ENCODE results near the gene CLEC20A.
"Not testable (repeated sequence)": the region's sequence is repeated elsewhere in the genome, so short reads cannot be mapped to it uniquely, and the experiment has no call there.

CLEC20A gene

GRCh38 chr1:178528953-178529335 lies 32.2 kb upstream of the CLEC20A start:
- no peak for FAIRE-seq

GRCh38 chr1:178528228-178528952 lies 31.6 kb upstream of the CLEC20A start:
- FAIRE-seq, result no peak

GRCh38 chr1:178527117-178527516 lies 30.4 kb upstream of the CLEC20A start:
- no peak for FAIRE-seq

DNA sequence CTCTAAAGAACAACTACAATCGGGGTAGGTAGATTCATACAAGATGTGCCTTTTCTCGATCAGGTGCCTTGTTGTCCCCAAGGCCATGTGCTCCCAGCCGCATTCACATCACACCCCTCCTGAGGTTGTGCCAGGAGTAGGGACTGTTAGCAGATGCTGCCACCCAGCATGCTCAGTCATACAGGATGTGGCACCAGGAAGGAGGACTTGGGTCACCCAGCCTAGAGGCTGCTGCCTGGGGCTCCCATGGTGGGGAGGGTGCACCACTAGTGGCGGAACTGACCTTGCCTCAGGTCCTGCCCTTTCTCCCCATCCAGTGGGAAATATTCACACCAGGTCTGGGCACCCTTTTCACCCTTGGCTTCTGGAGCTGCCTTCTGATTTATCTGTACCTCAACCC lies 24.5 kb upstream of the CLEC20A start:
- FAIRE-seq, result no peak

- no peak for FAIRE-seq
Observed at GRCh38 chr1:178520803-178521202, 24.0 kb upstream of the CLEC20A start.

DNA sequence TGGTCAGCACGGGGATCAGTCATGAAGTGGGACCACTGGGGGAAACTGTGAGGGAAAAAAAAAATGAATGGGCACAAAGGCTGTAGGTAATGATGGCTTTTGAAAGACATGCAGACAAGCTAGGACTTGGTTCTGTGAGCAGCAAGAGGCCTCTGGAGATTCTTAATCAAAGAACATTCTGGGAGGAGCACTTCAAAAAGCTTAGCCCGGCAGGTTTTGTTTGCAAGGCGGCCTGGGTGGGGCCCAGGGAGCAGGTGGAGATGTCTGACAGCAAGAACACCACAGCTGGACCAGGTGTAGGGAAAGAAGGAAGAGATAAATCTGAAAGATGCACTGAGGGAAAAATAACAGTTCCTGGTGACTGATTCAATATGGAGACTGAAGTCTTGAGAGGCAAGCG lies 22.1 kb upstream of the CLEC20A start:
- FAIRE-seq, result no peak

- no peak for FAIRE-seq
Observed at GRCh38 chr1:178516110-178516509, 19.3 kb upstream of the CLEC20A start.

DNA sequence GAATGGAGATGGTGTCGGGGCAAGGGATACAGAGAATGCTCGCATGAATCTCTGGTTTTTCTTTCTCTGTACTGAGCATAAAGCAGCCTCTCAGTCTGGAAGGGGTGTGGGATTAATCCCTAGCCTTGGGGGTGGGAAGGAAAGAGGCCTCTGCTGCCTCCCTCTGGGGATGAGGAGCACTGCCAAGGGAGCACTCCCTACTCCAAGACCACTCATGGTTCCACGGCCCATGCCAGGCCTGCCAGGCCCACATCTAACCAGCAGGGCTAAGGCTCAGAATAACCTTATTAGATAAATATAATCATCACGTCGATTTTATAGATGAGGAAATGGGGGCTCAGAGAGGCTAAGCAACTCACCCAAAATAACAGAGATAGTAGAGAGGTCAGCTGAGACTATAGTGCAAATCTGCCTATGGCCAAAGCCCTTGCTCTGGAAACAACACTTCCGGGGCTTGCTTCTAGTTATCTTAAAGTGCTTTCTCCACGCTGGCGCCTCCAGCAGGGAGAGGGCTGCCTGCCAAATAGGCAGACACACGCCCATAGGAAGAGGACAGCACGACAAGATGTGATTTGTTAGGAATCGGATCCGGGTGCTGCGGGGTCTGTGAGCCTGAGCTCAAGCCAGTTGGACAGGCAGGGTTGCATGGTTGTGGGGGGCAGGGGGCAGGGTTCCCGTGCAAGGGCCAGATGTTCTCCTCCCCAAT lies 16.7 kb upstream of the CLEC20A start:
- FAIRE-seq, result no peak

DNA sequence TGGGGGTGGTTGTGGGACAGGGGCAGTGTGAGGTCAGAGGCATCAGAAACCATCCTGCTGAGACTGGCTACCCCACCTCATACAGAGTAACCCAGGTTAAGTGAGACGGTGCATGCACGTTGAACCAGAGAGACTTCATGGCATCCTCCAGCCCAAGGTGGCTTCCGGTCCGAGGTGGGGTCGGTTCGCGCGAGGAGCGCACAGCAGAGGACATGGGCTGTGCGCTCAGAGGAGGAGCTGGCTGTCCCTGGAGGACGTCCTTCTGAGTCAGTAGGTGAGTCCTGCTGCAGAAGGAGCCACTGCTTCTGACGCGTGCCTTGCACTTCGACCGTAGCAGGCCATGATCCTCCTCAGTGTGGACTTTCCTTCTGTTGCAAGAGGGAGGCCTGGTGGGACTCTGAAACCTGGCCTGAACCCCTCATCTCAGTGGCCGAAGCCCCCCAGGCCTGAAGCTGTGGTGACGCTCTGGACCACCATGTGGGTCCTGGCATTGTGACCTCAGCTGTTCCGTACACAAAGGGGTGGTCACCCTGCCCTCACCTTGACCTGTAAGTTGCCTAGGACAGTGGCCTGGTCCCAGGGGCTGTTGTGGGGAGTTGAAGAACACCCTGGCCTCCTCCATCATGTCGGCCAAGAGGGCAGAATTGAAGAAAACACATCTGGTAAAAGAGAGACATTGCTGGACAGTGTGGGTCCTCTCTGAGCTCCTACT lies 16.0 kb upstream of the CLEC20A start, which contains the start of gene TEX35:
TSS of gene TEX35 (plus strand) at position 544 of the 712 bp plus-strand sequence. CDS start at position 624, 80 bp downstream.
- no peak for FAIRE-seq

DNA sequence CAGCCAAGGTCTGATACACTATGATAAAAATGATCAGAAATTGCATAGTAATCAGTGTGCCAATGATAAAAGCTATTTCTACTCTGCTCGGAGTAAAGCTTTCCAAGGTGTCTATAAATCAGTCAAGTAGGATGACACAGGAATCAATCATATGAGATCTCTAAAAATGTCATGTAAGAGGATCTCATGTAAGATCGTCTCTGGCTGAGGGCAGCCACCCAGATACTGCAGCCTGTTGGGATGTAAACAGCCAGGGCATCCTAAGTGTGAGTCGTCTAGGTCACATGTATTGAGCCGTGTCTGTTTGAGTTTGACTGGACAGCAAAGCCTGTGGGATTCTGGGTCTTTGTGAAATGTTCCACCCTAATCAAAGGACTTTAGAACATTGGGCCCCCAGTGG lies 13.4 kb upstream of the CLEC20A start:
- no peak for FAIRE-seq

DNA sequence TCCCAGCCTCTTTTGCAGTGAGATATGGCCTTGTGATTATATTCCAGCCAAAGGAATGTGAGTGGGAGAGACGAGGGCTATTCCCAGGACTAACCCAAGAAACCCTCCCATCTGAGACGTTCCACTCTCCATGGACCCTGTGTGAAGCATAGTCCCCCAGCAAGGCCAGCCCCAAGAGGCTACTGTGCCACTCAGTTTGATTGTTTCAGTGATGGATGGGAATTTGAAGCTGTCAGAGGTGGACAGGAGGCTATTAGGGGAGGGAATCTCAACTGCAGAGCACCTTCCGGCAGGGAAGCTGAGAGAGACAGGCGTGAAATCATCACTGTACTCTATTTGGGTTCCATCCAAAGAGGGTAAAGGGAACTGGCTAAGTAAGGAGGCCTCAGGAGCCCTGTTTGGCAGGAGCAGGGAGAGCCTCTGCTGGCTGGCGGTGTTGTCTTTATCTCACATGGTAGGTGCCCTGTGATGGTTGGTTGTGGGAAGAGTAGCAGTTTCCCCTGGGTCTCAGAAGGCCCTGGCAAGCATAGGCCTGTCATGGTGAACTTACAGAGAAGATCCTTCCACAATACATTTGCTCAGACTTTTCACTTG lies 12.7 kb upstream of the CLEC20A start:
- no peak for FAIRE-seq

DNA sequence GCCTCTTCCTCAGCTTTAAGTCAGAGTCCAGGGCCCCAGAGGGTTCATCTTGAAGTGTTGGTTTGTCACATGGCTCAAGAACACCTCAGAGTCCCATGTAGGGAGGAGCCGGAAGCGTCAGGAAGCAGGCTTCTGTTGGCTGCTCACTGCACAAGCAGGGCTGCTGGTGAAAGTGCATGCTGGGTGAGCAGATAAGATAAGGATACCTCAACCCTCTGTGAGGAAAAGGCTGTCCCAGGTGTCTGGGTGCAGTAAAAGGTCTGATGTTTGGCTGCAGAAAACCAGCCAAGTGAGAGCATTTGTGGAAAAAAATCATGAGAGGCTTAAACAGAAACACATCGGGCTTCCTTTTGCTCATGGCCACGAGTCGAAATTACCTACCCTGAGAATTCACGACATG lies 9.9 kb upstream of the CLEC20A start:
- no peak for FAIRE-seq

GRCh38 chr1:178506177-178506576 lies 9.4 kb upstream of the CLEC20A start:
- FAIRE-seq, result no peak

DNA sequence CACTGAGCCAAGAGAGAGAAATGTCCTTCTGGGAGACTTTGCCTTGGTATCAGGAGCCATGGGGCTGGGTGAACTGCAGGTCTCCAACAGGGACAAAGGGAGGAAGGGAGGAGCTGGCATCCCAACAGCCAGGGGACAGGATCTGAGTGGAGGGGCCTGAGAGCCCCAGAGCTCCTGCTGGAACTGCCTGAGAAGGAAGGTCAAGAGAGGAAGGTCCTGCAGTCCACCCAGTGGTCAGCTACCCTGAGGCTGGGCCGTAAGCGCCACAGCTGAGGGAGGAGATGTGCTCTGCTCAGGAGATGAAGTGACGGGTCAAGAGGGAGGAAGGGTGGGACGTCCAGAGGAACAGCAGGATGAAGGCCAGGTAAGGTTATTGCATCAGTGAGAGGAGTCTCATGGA lies 7.5 kb upstream of the CLEC20A start:
- FAIRE-seq, result no peak

GRCh38 chr1:178503849-178504248 lies 7.1 kb upstream of the CLEC20A start:
- no peak for FAIRE-seq

GRCh38 chr1:178503316-178503715 lies 6.6 kb upstream of the CLEC20A start:
- FAIRE-seq, result not testable (repeated sequence)

DNA sequence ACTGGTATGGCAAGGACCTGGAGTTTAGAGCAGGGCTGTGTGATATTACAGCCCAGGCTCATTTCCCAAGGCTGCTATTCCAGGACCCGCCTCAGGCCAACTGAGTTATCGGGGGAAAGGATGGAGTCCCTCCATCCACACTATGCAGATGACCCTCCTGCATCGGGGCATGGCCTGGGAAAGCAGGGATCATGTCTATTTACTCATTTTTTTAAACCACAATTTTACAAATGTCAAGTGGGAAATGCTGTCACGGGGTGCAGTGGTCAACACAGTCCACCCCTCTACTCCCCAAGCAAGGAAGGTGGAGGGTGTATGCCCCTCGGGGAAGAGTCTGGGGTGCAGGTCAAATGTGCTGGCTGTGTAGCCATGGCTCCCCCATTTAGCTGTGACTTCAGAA lies 6.1 kb upstream of the CLEC20A start:
- FAIRE-seq, result no peak

DNA sequence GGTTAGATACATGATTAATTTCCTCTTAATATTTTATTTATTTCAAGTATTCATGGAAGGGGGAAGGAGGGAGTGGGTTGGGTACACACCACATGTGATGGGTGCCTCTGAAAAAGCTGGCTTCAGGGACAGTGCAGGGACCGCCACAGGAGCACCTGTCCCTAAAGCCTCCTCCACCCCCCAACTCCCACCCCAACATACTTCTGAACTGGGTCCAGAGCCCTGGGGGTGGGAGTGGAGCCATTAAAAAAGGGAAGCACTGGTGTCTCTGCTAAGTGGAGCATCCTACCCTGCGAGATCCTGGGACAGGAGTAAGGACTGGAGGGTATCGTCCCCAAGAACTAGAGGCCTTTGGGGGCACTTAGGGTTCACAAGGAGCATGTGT lies 5.6 kb upstream of the CLEC20A start:
- no peak for FAIRE-seq

- no peak for FAIRE-seq
Observed at GRCh38 chr1:178501705-178502329, 5.1 kb upstream of the CLEC20A start.

DNA sequence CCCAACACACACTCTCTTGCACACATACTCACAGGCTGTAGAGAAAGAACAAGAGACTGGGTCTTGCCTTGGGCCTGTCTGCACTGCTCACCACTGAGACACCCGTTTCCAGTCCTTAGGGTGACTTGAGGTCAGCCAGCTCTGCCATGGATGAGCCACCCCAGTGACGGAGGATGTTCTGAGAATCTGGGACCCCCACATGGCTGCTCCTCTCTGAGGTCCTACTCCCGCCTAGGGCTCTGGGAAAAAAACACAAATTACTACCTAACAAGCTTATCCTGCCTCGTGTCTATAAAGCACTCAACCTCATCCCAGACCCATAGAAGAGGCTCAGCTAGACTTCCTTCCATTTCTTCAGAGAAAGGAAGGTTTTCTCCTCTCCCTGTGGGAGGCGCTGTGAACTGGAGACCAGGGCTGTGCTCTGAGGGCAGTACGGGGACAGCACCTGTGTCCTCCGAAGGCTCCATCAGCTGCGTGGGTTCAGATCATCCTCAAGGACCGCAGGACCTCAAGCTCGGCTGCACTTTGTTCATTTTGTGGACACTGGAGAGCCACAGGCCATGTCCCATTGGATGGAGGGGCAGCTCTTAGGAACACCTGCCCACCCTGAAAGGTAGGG lies 4.3 kb upstream of the CLEC20A start:
- no peak for FAIRE-seq

GRCh38 chr1:178500091-178500770 lies 3.5 kb upstream of the CLEC20A start:
- FAIRE-seq, result no peak
